HepG2 (cell line): ENCODE measurements around the gene ITIH3. TPM values are rescaled to one million over a fixed set of nuclear protein-coding genes. Genes with fewer than 3 reads are reported as not detected.

Source experiments
- ARNTL ChIP-seq: sonication (generic); formaldehyde crosslinking; IDR thresholded peaks from 2 replicates; pipeline ENCODE4 v1.4.0; 2020; ENCODE audit warnings: mild to moderate bottlenecking, missing genetic modification reagents
- BHLHE40 ChIP-seq: IDR thresholded peaks from 2 replicates; pipeline ENCODE4 v1.6.1; 2011; ENCODE audit warnings: low read length, improper control_type of control experiment
- BORCS8-MEF2B ChIP-seq: sonication (generic); formaldehyde crosslinking; IDR thresholded peaks from 2 replicates; pipeline ENCODE4 v1.8.0; 2022; ENCODE audit warnings: mild to moderate bottlenecking, missing genetic modification reagents
- GATAD2A ChIP-seq: IDR thresholded peaks from 2 replicates; pipeline ENCODE4 v1.6.1; 2016
- JDP2 ChIP-seq: sonication (generic); formaldehyde crosslinking; IDR thresholded peaks from 2 replicates; pipeline ENCODE4 v1.8.1; 2022; ENCODE audit warnings: missing genetic modification reagents, borderline replicate concordance
- MBNL3 ChIP-seq: fragments of 250-450 bp; sonication (Bioruptor Pico); conservative IDR thresholded peaks from 2 replicates; pipeline ENCODE4 v1.8.0; 2022; ENCODE audit warnings: mild to moderate bottlenecking, inconsistent platforms
- MED8 ChIP-seq: sonication (generic); formaldehyde crosslinking; IDR thresholded peaks from 2 replicates; pipeline ENCODE4 v1.8.1; 2023; ENCODE audit warnings: mild to moderate bottlenecking, missing genetic modification reagents; ENCODE audit not compliant: insufficient replicate concordance
- NKX3-1 ChIP-seq: sonication (generic); formaldehyde crosslinking; IDR thresholded peaks from 2 replicates; pipeline ENCODE4 v1.5.0; 2020; ENCODE audit warnings: missing genetic modification reagents
- PCBP1 ChIP-seq: fragments of 200-400 bp; formaldehyde crosslinking; IDR thresholded peaks from 2 replicates; pipeline ENCODE4 v1.6.1; 2017; ENCODE audit warnings: mild to moderate bottlenecking, low read depth, low read length, borderline replicate concordance
- SP4 ChIP-seq: sonication (generic); formaldehyde crosslinking; IDR thresholded peaks from 2 replicates; pipeline ENCODE4 v1.8.1; 2023; ENCODE audit warnings: mild to moderate bottlenecking, missing genetic modification reagents
- SUZ12 ChIP-seq: fragments of 150-350 bp; IDR thresholded peaks from 2 replicates; pipeline ENCODE4 v1.6.1; 2014; ENCODE audit warnings: low read depth, low read length
- TEAD3 ChIP-seq: optimal IDR thresholded peaks from 2 replicates; pipeline ENCODE3; 2016; ENCODE audit warnings: borderline replicate concordance
- ZNF180 ChIP-seq: sonication (generic); formaldehyde crosslinking; IDR thresholded peaks from 2 replicates; pipeline ENCODE4 v1.4.0; 2020; ENCODE audit warnings: low read depth, missing genetic modification reagents, borderline replicate concordance
- ZNF207 ChIP-seq: fragments of 450-650 bp; IDR thresholded peaks from 2 replicates; pipeline ENCODE4 v1.6.1; 2016; ENCODE audit warnings: antibody characterized with exemption, borderline replicate concordance
- ZNF558 ChIP-seq: sonication (generic); formaldehyde crosslinking; IDR thresholded peaks from 2 replicates; pipeline ENCODE4 v1.9.0; 2022; ENCODE audit warnings: mild to moderate bottlenecking, missing genetic modification reagents, borderline replicate concordance
- ZNF572 ChIP-seq: sonication (generic); formaldehyde crosslinking; IDR thresholded peaks from 2 replicates; pipeline ENCODE4 v1.5.1; 2020; ENCODE audit warnings: mild to moderate bottlenecking, missing genetic modification reagents
- ZNF644 ChIP-seq: IDR thresholded peaks from 2 replicates; pipeline ENCODE4 v1.6.1; 2016; ENCODE audit warnings: low read depth
- ZNF850 ChIP-seq: sonication (generic); formaldehyde crosslinking; conservative IDR thresholded peaks from 2 replicates; pipeline ENCODE4 v1.9.0; 2021; ENCODE audit warnings: mild to moderate bottlenecking, missing genetic modification reagents
- polyA plus RNA-seq, 8 experiments: library from polyadenylated mRNA; depleted of rRNA in 3 of 8; stranded (reverse) in 7 of 8; unstranded in 1 of 8; fragments of >200 nt; fragmentation: Illumina TruSeq in 4 of 8; extraction: Trizol in 4 of 8; gene quantifications; 2 replicates each; pipeline versions ENCODE4 v1.2.1 to v1.2.3, GENCODE V29; 2011 to 2016; ENCODE audit warnings: low read depth in 4 of 8, missing spikeins in 1 of 8, mixed read lengths in 1 of 8; ENCODE audit not compliant: insufficient read depth in 1 of 8
- total RNA-seq, 5 experiments: library from RNA; depleted of rRNA; stranded (reverse); fragments of >200 nt; fragmentation: Illumina TruSeq; extraction: Trizol; gene quantifications; 2 replicates each; pipeline ENCODE4 v1.2.3, GENCODE V29; 2016; ENCODE audit warnings: low read depth in 1 of 5
- TF ChIP-seq, protein P1 (sequence below): sonication (generic); formaldehyde crosslinking; conservative IDR thresholded peaks from 2 replicates; pipeline ENCODE4 v1.8.1; 2023; ENCODE audit warnings: missing genetic modification reagents
- TF ChIP-seq, protein P2 (sequence below): sonication (generic); formaldehyde crosslinking; IDR thresholded peaks from 2 replicates; pipeline ENCODE4 v1.4.0; 2020; ENCODE audit warnings: mild to moderate bottlenecking, missing genetic modification reagents
- TF ChIP-seq, protein P3 (sequence below): sonication (generic); formaldehyde crosslinking; IDR thresholded peaks from 2 replicates; pipeline ENCODE4 v1.4.0; 2020; ENCODE audit warnings: missing genetic modification reagents, borderline replicate concordance
- TF ChIP-seq, protein P4 (sequence below): sonication (generic); formaldehyde crosslinking; IDR thresholded peaks from 2 replicates; pipeline ENCODE4 v1.8.1; 2023; ENCODE audit warnings: missing genetic modification reagents, inconsistent platforms, borderline replicate concordance
- TF ChIP-seq, protein P5 (sequence below): sonication (generic); formaldehyde crosslinking; IDR thresholded peaks from 2 replicates; pipeline ENCODE4 v1.4.0; 2020; ENCODE audit warnings: missing genetic modification reagents

The ITIH3 gene
- total and polyA plus RNA-seq, 2 of the 13 experiments (the other 11 are each of a cell fraction or from before 2014, with no cell fraction given): 105 to 632 TPM

DNA sequence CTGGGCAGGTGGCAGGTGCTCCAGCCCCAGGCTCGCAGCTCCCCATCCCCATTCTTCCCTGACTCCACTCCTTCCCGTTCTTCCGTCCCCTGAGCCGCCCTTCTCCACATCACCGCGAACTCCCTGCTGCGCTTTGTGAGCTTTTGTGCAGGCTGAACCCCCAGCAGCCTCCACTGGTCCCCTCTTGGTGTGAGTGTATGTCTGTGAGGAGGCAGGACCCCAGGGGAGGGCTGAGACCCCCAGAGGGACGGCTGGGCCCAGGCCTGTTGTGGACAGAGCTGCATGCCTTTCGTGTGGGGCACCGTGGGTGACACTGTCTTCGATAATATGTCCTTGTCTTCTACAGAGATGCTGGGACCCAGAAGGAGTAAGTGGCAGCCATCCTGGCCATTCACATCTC, 7.3 kb upstream of the ITIH3 start (continued):
- TF ChIP-seq, protein P1, sequence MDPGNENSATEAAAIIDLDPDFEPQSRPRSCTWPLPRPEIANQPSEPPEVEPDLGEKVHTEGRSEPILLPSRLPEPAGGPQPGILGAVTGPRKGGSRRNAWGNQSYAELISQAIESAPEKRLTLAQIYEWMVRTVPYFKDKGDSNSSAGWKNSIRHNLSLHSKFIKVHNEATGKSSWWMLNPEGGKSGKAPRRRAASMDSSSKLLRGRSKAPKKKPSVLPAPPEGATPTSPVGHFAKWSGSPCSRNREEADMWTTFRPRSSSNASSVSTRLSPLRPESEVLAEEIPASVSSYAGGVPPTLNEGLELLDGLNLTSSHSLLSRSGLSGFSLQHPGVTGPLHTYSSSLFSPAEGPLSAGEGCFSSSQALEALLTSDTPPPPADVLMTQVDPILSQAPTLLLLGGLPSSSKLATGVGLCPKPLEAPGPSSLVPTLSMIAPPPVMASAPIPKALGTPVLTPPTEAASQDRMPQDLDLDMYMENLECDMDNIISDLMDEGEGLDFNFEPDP: no peak
- no peak for TF ChIP-seq ARNTL (CRISPR knock-in tag)
- TF ChIP-seq GATAD2A: no peak
- no peak for TF ChIP-seq ZNF558 (CRISPR knock-in tag)
- TF ChIP-seq ZNF180: no peak
- no peak for TF ChIP-seq TEAD3
- no peak for TF ChIP-seq ZNF644 (CRISPR knock-in tag)
- TF ChIP-seq, protein P2, sequence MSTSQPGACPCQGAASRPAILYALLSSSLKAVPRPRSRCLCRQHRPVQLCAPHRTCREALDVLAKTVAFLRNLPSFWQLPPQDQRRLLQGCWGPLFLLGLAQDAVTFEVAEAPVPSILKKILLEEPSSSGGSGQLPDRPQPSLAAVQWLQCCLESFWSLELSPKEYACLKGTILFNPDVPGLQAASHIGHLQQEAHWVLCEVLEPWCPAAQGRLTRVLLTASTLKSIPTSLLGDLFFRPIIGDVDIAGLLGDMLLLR (CRISPR knock-in tag): no peak
- TF ChIP-seq ZNF572 (CRISPR knock-in tag): no peak
- TF ChIP-seq MED8: no peak
- TF ChIP-seq, protein P3, sequence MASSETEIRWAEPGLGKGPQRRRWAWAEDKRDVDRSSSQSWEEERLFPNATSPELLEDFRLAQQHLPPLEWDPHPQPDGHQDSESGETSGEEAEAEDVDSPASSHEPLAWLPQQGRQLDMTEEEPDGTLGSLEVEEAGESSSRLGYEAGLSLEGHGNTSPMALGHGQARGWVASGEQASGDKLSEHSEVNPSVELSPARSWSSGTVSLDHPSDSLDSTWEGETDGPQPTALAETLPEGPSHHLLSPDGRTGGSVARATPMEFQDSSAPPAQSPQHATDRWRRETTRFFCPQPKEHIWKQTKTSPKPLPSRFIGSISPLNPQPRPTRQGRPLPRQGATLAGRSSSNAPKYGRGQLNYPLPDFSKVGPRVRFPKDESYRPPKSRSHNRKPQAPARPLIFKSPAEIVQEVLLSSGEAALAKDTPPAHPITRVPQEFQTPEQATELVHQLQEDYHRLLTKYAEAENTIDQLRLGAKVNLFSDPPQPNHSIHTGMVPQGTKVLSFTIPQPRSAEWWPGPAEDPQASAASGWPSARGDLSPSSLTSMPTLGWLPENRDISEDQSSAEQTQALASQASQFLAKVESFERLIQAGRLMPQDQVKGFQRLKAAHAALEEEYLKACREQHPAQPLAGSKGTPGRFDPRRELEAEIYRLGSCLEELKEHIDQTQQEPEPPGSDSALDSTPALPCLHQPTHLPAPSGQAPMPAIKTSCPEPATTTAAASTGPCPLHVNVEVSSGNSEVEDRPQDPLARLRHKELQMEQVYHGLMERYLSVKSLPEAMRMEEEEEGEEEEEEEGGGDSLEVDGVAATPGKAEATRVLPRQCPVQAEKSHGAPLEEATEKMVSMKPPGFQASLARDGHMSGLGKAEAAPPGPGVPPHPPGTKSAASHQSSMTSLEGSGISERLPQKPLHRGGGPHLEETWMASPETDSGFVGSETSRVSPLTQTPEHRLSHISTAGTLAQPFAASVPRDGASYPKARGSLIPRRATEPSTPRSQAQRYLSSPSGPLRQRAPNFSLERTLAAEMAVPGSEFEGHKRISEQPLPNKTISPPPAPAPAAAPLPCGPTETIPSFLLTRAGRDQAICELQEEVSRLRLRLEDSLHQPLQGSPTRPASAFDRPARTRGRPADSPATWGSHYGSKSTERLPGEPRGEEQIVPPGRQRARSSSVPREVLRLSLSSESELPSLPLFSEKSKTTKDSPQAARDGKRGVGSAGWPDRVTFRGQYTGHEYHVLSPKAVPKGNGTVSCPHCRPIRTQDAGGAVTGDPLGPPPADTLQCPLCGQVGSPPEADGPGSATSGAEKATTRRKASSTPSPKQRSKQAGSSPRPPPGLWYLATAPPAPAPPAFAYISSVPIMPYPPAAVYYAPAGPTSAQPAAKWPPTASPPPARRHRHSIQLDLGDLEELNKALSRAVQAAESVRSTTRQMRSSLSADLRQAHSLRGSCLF (CRISPR knock-in tag): no peak
- TF ChIP-seq NKX3-1: no peak
- TF ChIP-seq ZNF207: no peak
- TF ChIP-seq, protein P4, sequence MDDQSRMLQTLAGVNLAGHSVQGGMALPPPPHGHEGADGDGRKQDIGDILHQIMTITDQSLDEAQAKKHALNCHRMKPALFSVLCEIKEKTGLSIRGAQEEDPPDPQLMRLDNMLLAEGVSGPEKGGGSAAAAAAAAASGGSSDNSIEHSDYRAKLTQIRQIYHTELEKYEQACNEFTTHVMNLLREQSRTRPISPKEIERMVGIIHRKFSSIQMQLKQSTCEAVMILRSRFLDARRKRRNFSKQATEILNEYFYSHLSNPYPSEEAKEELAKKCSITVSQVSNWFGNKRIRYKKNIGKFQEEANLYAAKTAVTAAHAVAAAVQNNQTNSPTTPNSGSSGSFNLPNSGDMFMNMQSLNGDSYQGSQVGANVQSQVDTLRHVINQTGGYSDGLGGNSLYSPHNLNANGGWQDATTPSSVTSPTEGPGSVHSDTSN: no peak
- TF ChIP-seq JDP2 (CRISPR knock-in tag): no peak
- TF ChIP-seq, protein P5, sequence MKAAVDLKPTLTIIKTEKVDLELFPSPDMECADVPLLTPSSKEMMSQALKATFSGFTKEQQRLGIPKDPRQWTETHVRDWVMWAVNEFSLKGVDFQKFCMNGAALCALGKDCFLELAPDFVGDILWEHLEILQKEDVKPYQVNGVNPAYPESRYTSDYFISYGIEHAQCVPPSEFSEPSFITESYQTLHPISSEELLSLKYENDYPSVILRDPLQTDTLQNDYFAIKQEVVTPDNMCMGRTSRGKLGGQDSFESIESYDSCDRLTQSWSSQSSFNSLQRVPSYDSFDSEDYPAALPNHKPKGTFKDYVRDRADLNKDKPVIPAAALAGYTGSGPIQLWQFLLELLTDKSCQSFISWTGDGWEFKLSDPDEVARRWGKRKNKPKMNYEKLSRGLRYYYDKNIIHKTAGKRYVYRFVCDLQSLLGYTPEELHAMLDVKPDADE (CRISPR knock-in tag): 0 out of 2 replicates have a peak, but pooled peaks have one; percentile 34
- TF ChIP-seq MBNL3: no peak
- no peak for TF ChIP-seq BORCS8-MEF2B (CRISPR knock-in tag)
- no peak for TF ChIP-seq ZNF850 (CRISPR knock-in tag)
- TF ChIP-seq SUZ12: no peak
- TF ChIP-seq SP4 (CRISPR knock-in tag): 0 out of 2 replicates have a peak, but pooled peaks have one; percentile 16
- TF ChIP-seq BHLHE40: no peak
- no peak for TF ChIP-seq PCBP1
